IMR-90 (cell line): ENCODE data around the gene PIK3IP1.

ENCODE experiments used
- FOS ChIP-seq: fragments of 150-350 bp; IDR thresholded peaks from 2 replicates; pipeline ENCODE4 v1.6.1; 2016; ENCODE audit warnings: low read depth, low read length
- MXI1 ChIP-seq: IDR thresholded peaks from 2 replicates; pipeline ENCODE4 v1.6.1; 2012; ENCODE audit warnings: low read depth, mild to moderate bottlenecking, low read length, moderate library complexity, borderline replicate concordance
- POLR2A ChIP-seq: IDR thresholded peaks from 2 replicates; pipeline ENCODE4 v1.6.1; 2012; ENCODE audit warnings: mild to moderate bottlenecking, low read depth, low read length
- RFX5 ChIP-seq: IDR thresholded peaks from 2 replicates; pipeline ENCODE4 v1.8.0; 2012; ENCODE audit warnings: low read depth, mild to moderate bottlenecking, low read length, moderate library complexity
- USF2 ChIP-seq: fragments of 150-350 bp; IDR thresholded peaks from 2 replicates; pipeline ENCODE4 v1.6.1; 2017; ENCODE audit warnings: mild to moderate bottlenecking, antibody characterized with exemption, low read length, low read depth
- TF ChIP-seq, protein P1 (sequence below): conservative IDR thresholded peaks from 2 replicates; pipeline ENCODE4 v1.5.1; 2012; ENCODE audit warnings: mild to moderate bottlenecking, low read depth, low read length, improper control_type of control experiment

DNA sequence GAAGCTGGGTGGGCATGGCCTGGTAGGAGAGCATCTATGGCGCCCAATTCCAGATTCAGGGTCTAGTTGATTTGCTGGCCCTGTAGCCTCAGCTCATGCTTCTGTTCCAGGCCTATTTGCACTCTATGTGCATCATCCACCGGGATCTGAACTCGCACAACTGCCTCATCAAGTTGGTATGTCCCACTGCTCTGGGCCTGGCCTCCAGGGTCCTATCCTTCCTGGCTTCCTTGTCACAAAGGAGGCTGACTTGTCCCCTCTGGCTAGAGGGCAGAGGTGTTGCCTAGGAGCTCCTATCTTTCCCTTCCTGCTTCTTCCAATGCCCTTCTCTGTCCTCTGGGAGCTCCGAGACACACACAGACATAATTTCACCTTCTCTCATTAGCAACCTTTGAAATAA, 21.3 kb downstream of the PIK3IP1 start:
- TF ChIP-seq POLR2A: no peak
- TF ChIP-seq, protein P1, sequence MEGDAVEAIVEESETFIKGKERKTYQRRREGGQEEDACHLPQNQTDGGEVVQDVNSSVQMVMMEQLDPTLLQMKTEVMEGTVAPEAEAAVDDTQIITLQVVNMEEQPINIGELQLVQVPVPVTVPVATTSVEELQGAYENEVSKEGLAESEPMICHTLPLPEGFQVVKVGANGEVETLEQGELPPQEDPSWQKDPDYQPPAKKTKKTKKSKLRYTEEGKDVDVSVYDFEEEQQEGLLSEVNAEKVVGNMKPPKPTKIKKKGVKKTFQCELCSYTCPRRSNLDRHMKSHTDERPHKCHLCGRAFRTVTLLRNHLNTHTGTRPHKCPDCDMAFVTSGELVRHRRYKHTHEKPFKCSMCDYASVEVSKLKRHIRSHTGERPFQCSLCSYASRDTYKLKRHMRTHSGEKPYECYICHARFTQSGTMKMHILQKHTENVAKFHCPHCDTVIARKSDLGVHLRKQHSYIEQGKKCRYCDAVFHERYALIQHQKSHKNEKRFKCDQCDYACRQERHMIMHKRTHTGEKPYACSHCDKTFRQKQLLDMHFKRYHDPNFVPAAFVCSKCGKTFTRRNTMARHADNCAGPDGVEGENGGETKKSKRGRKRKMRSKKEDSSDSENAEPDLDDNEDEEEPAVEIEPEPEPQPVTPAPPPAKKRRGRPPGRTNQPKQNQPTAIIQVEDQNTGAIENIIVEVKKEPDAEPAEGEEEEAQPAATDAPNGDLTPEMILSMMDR: no peak
- no peak for TF ChIP-seq RFX5
- TF ChIP-seq USF2: no peak
- TF ChIP-seq MXI1: no peak
- no peak for TF ChIP-seq FOS
